Mucosa of stomach (tissue), 1 donor: ENCODE results near the gene GRIP1.

Experiments
- H3K27me3 ChIP-seq: one replicate; pipeline ENCODE4 v1.7.0; 2013; ENCODE audit warnings: mild to moderate bottlenecking, low read length; ENCODE audit not compliant: control insufficient read depth, insufficient read depth
- H3K36me3 ChIP-seq: one replicate; pipeline ENCODE4 v1.7.0; 2013; ENCODE audit warnings: low read length; ENCODE audit not compliant: control insufficient read depth, insufficient read depth
- H3K4me1 ChIP-seq: one replicate; pipeline ENCODE4 v1.7.0; 2013; ENCODE audit warnings: mild to moderate bottlenecking, low read length; ENCODE audit not compliant: control insufficient read depth, insufficient read depth
- H3K4me3 ChIP-seq: one replicate; pipeline ENCODE4 v1.7.0; 2013; ENCODE audit warnings: low read length
- H3K9ac ChIP-seq: one replicate; pipeline ENCODE4 v1.7.0; 2013; ENCODE audit warnings: mild to moderate bottlenecking, low read length, moderate library complexity
- H3K9me3 ChIP-seq: one replicate; pipeline ENCODE4 v1.7.0; 2013; ENCODE audit warnings: mild to moderate bottlenecking, low read length, moderate library complexity; ENCODE audit not compliant: control insufficient read depth
- donor health status: Pancreatic carcinoma.

Gene GRIP1

DNA sequence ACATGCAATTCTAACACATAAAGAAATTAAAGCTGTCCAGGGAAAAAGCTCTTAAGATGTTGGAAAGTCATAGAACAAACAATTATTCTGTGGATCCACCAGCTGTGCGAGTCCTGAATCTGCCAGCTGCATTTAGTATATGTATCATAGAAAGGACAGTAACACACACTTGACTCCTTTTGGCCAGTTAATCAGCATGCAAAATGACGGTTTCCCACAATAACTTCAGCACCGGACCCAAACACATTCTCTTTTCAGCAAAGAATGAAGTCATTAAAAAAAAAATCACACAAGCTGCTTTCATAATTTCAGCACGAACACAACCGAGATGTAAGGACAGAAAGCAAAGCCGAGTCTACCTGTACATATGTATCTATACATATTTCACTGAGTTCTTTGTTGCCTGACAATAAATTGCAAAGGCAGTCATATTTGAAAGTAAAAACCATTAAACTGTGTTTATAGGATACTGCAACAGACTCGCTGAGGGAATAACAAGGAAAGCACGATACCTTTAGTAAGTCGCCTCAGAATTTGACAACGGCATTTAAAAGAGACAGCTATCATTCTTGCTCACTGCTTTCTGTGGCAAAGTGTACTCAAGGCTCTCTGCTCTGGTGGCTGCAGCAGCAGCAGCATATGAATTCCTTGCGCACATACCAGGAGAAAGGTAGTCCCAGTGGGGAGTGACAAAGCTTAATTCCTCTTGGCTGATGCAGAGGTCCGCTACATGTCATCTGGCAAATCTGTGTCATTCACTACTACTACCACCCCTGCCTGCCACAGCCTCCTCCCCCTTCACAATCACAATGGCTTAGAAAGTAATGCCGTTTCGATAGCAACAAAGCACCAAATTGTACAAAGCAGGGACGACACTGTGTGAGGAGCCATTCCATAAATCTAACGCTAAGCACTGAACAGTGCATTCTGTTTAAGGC lies at the start of gene GRIP1:
Gene GRIP1, minus strand, starts transcription at position 739 of the 938 bp plus-strand sequence. Its CDS starts 172 bp downstream, at position 567.
- Histone ChIP-seq H3K4me3 (no peak within 1 kb of the TSS), H3K4me1 (no peaks in the 10 kb centered on the region), H3K9me3 (no peaks in the 10 kb centered on the region), H3K36me3 (no peaks in the 10 kb centered on the region), H3K9ac (no peak within 1 kb of the TSS), H3K27me3 (peaks cover 9% of the 10 kb centered on the region)

- Histone ChIP-seq H3K9me3 (no peaks in the 10 kb centered on the region), H3K4me1 (no peaks in the 10 kb centered on the region), H3K36me3 (no peaks in the 10 kb centered on the region), H3K4me3 (no peak overlapping the region), H3K9ac (no peak overlapping the region), H3K27me3 (no peaks in the 10 kb centered on the region)
Observed at GRCh38 chr12:66726556-66726955, 47.7 kb upstream of the GRIP1 start.

DNA sequence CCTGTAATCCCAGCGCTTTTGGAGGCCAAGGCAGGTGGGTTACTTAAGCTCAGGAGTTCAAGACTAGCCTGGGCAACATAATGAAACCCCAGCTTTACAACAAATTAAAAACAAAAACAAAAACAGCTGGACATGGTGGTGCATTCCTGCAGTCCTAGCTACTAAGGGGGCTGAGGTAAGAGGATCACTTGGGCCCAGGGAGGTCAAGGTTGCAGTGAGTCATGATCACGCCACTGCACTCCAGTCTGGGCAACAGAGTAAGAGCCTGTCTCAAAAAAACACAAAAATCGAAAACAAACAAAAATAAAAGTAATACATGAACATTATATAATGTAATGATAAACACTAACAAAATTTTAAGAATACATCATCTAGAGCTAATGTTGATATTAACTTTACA lies 46.2 kb upstream of the GRIP1 start:
- Histone ChIP-seq H3K9ac (no peak overlapping the region), H3K4me3 (no peak overlapping the region), H3K4me1 (no peaks in the 10 kb centered on the region), H3K36me3 (no peaks in the 10 kb centered on the region), H3K9me3 (no peaks in the 10 kb centered on the region), H3K27me3 (no peaks in the 10 kb centered on the region)

GRCh38 chr12:66724616-66725015 lies 45.7 kb upstream of the GRIP1 start:
- Histone ChIP-seq H3K27me3 (no peaks in the 10 kb centered on the region), H3K36me3 (no peaks in the 10 kb centered on the region), H3K4me3 (no peak overlapping the region), H3K9me3 (no peaks in the 10 kb centered on the region), H3K9ac (no peak overlapping the region), H3K4me1 (no peaks in the 10 kb centered on the region)

DNA sequence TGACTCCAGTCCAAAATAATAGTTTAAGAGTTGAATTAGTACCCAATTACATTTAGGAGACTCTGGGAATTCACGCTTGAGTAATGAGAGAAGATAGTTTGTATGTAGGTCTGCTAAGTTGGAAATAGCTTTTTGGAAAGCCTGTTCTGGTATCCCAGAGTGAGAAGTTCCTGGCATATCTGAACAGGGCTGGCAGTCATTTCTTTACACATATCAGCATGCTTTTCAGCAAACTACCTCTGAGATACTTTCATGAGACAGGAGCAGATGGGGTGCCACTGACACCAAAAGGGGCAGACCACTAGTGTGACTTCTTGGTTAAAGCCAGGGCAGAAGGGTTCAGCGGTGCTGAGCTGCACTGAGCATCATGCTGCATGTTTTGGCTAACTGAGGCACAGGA lies 45.1 kb upstream of the GRIP1 start:
- Histone ChIP-seq H3K36me3 (no peaks in the 10 kb centered on the region), H3K9me3 (no peaks in the 10 kb centered on the region), H3K9ac (no peak overlapping the region), H3K27me3 (no peaks in the 10 kb centered on the region), H3K4me3 (no peak overlapping the region), H3K4me1 (no peaks in the 10 kb centered on the region)

GRCh38 chr12:66719862-66720261 lies 41.0 kb upstream of the GRIP1 start:
- Histone ChIP-seq H3K9me3 (no peaks in the 10 kb centered on the region), H3K9ac (no peak overlapping the region), H3K4me1 (no peaks in the 10 kb centered on the region), H3K27me3 (no peaks in the 10 kb centered on the region), H3K4me3 (no peak overlapping the region), H3K36me3 (no peaks in the 10 kb centered on the region)

DNA sequence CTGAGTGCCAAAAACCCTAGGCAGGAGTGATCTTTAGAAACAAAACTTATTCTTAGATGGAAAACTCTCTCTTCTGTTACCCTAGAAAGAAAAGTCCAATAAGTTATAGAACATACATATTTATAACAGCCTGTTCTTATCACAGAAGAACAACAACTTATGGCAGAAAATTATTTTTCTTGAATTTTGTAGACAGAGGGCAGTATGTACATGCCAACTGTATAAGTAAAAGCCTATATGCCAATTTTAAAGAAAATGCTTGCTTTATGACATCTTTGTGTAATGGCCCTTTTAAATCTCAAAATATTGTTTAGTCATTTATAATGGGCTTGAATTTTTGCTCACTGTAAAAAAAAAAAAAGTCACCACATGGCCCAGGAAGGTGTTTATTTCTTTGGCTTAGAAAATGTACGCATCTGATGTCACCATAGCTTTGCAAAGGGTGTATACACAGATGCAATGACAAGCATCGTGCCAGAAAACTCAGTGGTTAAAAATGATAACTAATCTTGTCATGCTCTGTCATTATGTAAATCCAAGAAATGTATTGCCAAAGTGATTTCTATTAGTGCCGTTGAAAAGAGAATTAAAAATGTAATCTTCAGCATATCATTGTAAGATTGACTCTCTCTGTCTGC lies 38.3 kb upstream of the GRIP1 start:
- no peaks in the 10 kb centered on the region for H3K4me1 ChIP-seq
- no peak overlapping the region for H3K9ac ChIP-seq
- no peaks in the 10 kb centered on the region for H3K9me3 ChIP-seq
- no peak overlapping the region for H3K4me3 ChIP-seq
- no peaks in the 10 kb centered on the region for H3K36me3 ChIP-seq
- no peaks in the 10 kb centered on the region for H3K27me3 ChIP-seq

GRCh38 chr12:66716522-66716921 lies 37.6 kb upstream of the GRIP1 start:
- Histone ChIP-seq H3K4me3 (no peak overlapping the region), H3K9ac (no peak overlapping the region), H3K9me3 (no peaks in the 10 kb centered on the region), H3K27me3 (no peaks in the 10 kb centered on the region), H3K4me1 (no peaks in the 10 kb centered on the region), H3K36me3 (no peaks in the 10 kb centered on the region)

DNA sequence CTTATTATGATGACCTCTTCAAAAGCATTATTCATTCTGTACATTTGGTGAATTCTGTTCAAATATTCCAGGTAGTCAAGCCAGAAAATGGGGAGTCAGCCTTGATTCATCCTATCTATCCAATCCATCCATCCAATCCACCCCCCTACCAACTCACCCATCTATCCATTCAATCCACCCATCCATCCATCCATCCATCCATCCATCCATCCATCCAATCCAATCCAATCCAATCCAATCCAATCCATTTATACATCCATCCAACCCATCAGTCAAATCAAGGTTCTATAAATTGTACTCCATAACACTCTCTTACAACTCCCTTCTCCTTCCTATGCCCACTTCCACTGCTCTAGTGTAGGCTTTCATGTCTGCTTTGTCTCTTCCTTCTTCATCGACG lies 35.8 kb upstream of the GRIP1 start:
- H3K36me3 ChIP-seq = no peaks in the 10 kb centered on the region
- no peaks in the 10 kb centered on the region for H3K9me3 ChIP-seq
- no peak overlapping the region for H3K9ac ChIP-seq
- H3K27me3 ChIP-seq = no peaks in the 10 kb centered on the region
- no peak overlapping the region for H3K4me3 ChIP-seq
- H3K4me1 ChIP-seq = no peaks in the 10 kb centered on the region

DNA sequence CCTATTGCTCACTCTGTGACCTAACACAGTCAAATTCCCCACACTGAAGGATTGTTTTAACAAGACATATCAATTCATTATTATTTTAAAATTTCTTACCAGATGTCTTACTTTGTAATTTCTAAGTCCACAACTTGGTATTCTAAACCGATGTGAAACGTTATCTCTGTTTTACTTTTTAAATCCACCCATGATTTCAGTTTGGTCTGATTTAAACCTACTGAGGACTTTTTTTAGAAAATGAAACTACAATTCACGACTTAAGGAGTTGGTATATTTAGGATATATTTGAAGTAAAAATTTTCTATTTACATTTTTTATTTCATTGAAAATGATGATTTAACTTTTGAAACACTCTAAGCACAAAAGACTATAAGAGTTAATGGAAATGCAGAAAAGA lies 35.1 kb upstream of the GRIP1 start:
- Histone ChIP-seq H3K4me3 (no peak overlapping the region), H3K9ac (no peak overlapping the region), H3K9me3 (no peaks in the 10 kb centered on the region), H3K4me1 (no peaks in the 10 kb centered on the region), H3K27me3 (no peaks in the 10 kb centered on the region), H3K36me3 (no peaks in the 10 kb centered on the region)

GRCh38 chr12:66709893-66710292 lies 31.0 kb upstream of the GRIP1 start:
- Histone ChIP-seq H3K9ac (no peak overlapping the region), H3K36me3 (no peaks in the 10 kb centered on the region), H3K27me3 (no peaks in the 10 kb centered on the region), H3K4me1 (no peaks in the 10 kb centered on the region), H3K4me3 (no peak overlapping the region), H3K9me3 (no peaks in the 10 kb centered on the region)

GRCh38 chr12:66709457-66709773 lies 30.5 kb upstream of the GRIP1 start:
- H3K9ac ChIP-seq = no peak overlapping the region
- no peak overlapping the region for H3K4me3 ChIP-seq
- no peaks in the 10 kb centered on the region for H3K36me3 ChIP-seq
- no peaks in the 10 kb centered on the region for H3K4me1 ChIP-seq
- no peaks in the 10 kb centered on the region for H3K9me3 ChIP-seq
- no peaks in the 10 kb centered on the region for H3K27me3 ChIP-seq
